Panc1 (cell line): ENCODE measurements around the gene TBC1D2. TPM values are rescaled to one million over a fixed set of nuclear protein-coding genes. Genes with fewer than 3 reads are reported as not detected.

ENCODE experiments used
- ATAC-seq: fragments of 200-7000 bp; cut with Tn5 transposase; 2 replicates; pipeline ENCODE4 v1.9.1; 2020; ENCODE audit warnings: mild to moderate bottlenecking, moderate library complexity
- BruUV-seq: library from RNA; stranded (reverse); fragments of 400-500 nt; replicated peaks from 2 replicates; lab custom pipeline; 2021; lab: Mats Ljungman, UMichigan
- CTCF ChIA-PET: fragments of 300-600 bp; sonication (Branson Sonifier 250); formaldehyde crosslinking; loops from one replicate; lab custom pipeline; 2022; ENCODE audit warnings: antibody characterized with exemption; lab: Charles Lee
- POLR2A ChIA-PET: fragments of 300-600 bp; sonication (Branson Sonifier 250); formaldehyde crosslinking; loops from one replicate; lab custom pipeline; 2022; ENCODE audit warnings: antibody characterized with exemption; lab: Charles Lee
- DNase-seq: peaks from one replicate; pipeline ENCODE4 v3.0.0-alpha.2; 2010; ENCODE audit warnings: low read depth, low spot score
- H3K27ac ChIP-seq: 2 replicates; pipeline ENCODE4 v1.5.1; 2011; ENCODE audit warnings: mild to moderate bottlenecking, low read length, inconsistent platforms
- H3K27me3 ChIP-seq: fragments of 200-500 bp; sonication (Bioruptor generic); 2 replicates; pipeline ENCODE4 v1.6.0; 2014; ENCODE audit warnings: low read length, inconsistent platforms; ENCODE audit not compliant: control insufficient read depth, insufficient read depth
- H3K36me3 ChIP-seq: fragments of 200-500 bp; sonication (Bioruptor generic); 2 replicates; pipeline ENCODE4 v1.5.1; 2014; ENCODE audit warnings: inconsistent platforms, mild to moderate bottlenecking, low read length, moderate library complexity; ENCODE audit not compliant: control insufficient read depth, insufficient read depth
- H3K4me1 ChIP-seq: 2 replicates; pipeline ENCODE4 v1.5.1; 2011; ENCODE audit warnings: inconsistent platforms, mild to moderate bottlenecking, low read length, moderate library complexity; ENCODE audit not compliant: control insufficient read depth, insufficient read depth
- H3K4me3 ChIP-seq, 2 experiments: 2 replicates each; pipeline ENCODE4 v1.5.1; 2011 to 2012; ENCODE audit warnings: low read depth in 2 of 2, low read length in 2 of 2, mild to moderate bottlenecking in 2 of 2, inconsistent platforms in 1 of 2, moderate library complexity in 1 of 2
- H3K9me3 ChIP-seq: fragments of 200-500 bp; sonication (Bioruptor generic); 2 replicates; pipeline ENCODE4 v1.5.1; 2014; ENCODE audit warnings: low read depth, mild to moderate bottlenecking, inconsistent platforms, low read length, moderate library complexity; ENCODE audit not compliant: control insufficient read depth, insufficient read depth
- CTCF ChIP-seq: fragments of 450-650 bp; IDR thresholded peaks from 2 replicates; pipeline ENCODE4 v1.5.1; 2017; ENCODE audit warnings: mild to moderate bottlenecking
- POLR2AphosphoS5 ChIP-seq: IDR thresholded peaks from 2 replicates; pipeline ENCODE4 v1.6.1; 2012; ENCODE audit warnings: mild to moderate bottlenecking, low read depth, low read length, moderate library complexity
- REST ChIP-seq, 2 experiments: IDR thresholded peaks; 2 replicates each; pipeline ENCODE4 v1.6.1; 2011 to 2012; ENCODE audit warnings: low read depth in 2 of 2, control low read depth in 1 of 2, low read length in 1 of 2, mild to moderate bottlenecking in 1 of 2, moderate library complexity in 1 of 2; ENCODE audit not compliant: insufficient read depth in 1 of 2
- SIN3A ChIP-seq: IDR thresholded peaks from 2 replicates; pipeline ENCODE4 v1.6.1; 2012; ENCODE audit warnings: low read depth, mild to moderate bottlenecking, low read length, moderate library complexity, borderline replicate concordance; ENCODE audit not compliant: insufficient read depth
- TCF7L2 ChIP-seq: IDR thresholded peaks from 2 replicates; pipeline ENCODE4 v1.6.1; 2011; ENCODE audit warnings: mild to moderate bottlenecking, low read depth, low read length, inconsistent platforms
- in situ Hi-C: cut with HindIII; loops from 2 replicates; pipeline ENCODE4 v1.10.0; 2016; ENCODE audit warnings: low sequenced_read_pairs, low pct_unique_long_range_greater_than_20kb
- intact Hi-C: fragments of 100-400 bp; cut with micrococcal nuclease; formaldehyde crosslinking; loops from one replicate; pipeline ENCODE4 v1.10.0; 2022; ENCODE audit not compliant: unreplicated experiment
- total RNA-seq: library from RNA; stranded (reverse); gene quantifications from one replicate; pipeline ENCODE4 v1.2.1, GENCODE V29; 2021; ENCODE audit not compliant: unreplicated experiment

The TBC1D2 gene
- total RNA-seq, 1 experiment from 2014 or later, result 2.4 TPM

- Histone ChIP-seq H3K27ac (no peak overlapping the region), H3K36me3 (no peaks in the 10 kb centered on the region), H3K27me3 (no peaks in the 10 kb centered on the region), H3K4me3 (no peak overlapping the region), H3K4me1 (no peaks in the 10 kb centered on the region), H3K9me3 (no peaks in the 10 kb centered on the region)
- ChIA-PET POLR2A (interaction anchor here (0.6 kb wide), 1 partner anchor 187 kb away, joined by 4 read pairs; no protein-coding TSS in a partner anchor), CTCF (interaction anchor here (0.6 kb wide), 1 partner anchor 487 kb away, joined by 4 read pairs; no protein-coding TSS in a partner anchor)
- DNase-seq (no peak), ATAC-seq (no peak)
- intact Hi-C loops (no loop called here), in situ Hi-C loops (no loop called here)
- TF ChIP-seq REST (IDR thresholded peaks at IDR 0.05; ENCODE audit: insufficient read depth in 1 of 2, low read depth in 2 of 2, low read length in 1 of 2) (no peak), POLR2AphosphoS5 (no peak), SIN3A (no peak), TCF7L2 (no peak), CTCF (no peak)
- BruUV-seq, result no TSS peak
These were observed 36.7 kb downstream of the TBC1D2 start for GRCh38 chr9:98218562-98219363.

- ATAC-seq (no peak), DNase-seq (no peak)
- no peaks in the 10 kb centered on the region for H3K9me3 ChIP-seq
- BruUV-seq, result no TSS peak
- no peak overlapping the region for H3K27ac ChIP-seq
- no peak overlapping the region for H3K4me3 ChIP-seq
- no peak for TF ChIP-seq POLR2AphosphoS5
- TF ChIP-seq SIN3A, result no peak
- TF ChIP-seq REST (IDR thresholded peaks at IDR 0.05; ENCODE audit: insufficient read depth in 1 of 2, low read depth in 2 of 2, low read length in 1 of 2), result no peak
- TF ChIP-seq CTCF, result no peak
- TF ChIP-seq TCF7L2, result no peak
- intact Hi-C loops (no loop called here), in situ Hi-C loops (no loop called here)
- ChIA-PET CTCF (no interaction called here), POLR2A (no interaction called here)
- H3K27me3 ChIP-seq, result no peaks in the 10 kb centered on the region
- H3K4me1 ChIP-seq, result no peaks in the 10 kb centered on the region
- no peaks in the 10 kb centered on the region for H3K36me3 ChIP-seq
These were observed 38.2 kb downstream of the TBC1D2 start for GRCh38 chr9:98217255-98217654.
